HTERT RPE-1 (cell line): Measurements from ENCODE around the gene BPIFB3.

Source experiments
- in situ Hi-C: fragments of 300-500 bp; cut with MboI; formaldehyde crosslinking; loops from 4 replicates; pipeline ENCODE4 v1.14.3; 2020; ENCODE audit warnings: low sequenced_read_pairs

BPIFB3 gene

DNA sequence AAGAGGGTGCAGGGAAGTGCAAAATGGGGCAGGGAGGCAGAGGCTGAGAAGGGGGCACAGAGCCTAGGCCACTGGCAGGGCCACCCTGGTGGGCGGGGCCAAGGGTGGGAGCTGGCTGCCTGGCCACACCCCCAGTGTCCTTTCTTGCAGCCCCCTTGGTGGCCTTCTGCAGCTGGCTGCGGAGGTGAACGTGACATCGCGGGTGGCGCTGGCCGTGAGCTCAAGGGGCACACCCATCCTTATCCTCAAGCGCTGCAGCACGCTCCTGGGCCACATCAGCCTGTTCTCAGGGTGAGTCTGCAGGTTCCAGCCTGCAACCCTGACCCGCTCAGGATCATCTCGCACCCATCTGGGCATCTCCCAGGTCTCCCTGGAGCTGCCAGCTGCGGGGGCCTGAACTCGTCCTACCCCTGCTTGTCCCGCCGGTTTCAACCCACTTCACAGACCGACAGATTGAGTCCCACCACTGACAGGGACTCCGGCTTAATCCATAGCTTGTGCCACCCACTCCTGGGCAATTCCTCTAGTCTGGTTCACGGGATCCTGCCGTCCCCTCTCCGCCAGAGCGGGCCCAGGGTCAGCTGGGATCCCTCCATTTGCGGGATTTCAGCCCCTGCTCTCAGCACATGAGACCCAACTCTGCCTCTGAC lies 6.2 kb downstream of the BPIFB3 start:
- in situ Hi-C loops: no loop called here

DNA sequence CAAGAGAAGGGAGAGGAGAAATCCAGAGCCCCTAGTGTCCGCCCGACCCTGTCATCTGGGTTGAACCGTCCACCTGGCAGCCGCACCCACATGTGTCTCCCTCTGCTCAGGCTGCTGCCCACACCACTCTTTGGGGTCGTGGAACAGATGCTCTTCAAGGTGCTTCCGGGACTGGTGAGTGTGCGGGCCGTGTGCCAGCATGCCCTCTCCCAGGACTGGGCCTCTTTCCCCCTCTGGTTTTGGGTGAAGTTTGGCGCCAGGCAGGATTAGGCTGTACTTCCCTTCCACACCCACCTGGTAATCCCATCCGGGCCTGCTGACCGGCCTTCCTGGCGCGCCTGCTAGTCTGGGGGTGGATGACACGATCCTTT lies 7.9 kb downstream of the BPIFB3 start:
- in situ Hi-C loops: no loop called here

DNA sequence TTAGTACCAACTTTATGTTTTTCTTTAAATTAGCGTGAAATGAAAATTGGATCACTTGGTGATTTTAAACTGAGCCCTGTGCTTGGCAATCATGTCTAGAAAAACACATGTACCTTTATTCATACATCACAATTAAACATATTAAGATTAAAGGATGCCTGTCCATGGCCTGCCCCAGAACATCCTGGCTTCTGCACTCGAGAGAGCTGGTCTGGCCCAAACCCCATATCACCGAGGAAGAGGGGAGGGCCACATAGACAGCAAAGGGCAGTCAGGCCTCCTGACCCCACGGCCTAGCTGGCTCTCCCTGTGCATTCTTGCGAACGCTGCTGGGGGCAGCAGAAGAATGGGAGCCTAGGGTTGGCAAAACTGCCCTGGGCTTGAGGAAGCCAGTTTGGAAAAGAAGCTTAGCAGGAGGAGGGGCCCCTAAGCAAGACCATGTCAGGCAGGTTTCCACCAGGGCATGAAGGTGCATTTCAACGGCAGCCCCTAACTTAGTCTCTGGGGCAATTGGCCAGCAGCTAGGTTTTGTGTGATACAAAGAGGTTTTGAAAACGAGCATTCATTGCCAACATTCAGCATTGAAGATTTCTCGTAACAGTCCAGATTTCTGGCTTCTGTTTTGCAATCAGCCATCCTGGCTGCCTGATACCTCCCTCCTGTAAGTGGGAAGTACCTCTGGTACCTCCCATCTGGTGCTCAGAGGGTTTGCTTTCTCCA lies 8.6 kb downstream of the BPIFB3 start:
- in situ Hi-C loops: no loop called here

DNA sequence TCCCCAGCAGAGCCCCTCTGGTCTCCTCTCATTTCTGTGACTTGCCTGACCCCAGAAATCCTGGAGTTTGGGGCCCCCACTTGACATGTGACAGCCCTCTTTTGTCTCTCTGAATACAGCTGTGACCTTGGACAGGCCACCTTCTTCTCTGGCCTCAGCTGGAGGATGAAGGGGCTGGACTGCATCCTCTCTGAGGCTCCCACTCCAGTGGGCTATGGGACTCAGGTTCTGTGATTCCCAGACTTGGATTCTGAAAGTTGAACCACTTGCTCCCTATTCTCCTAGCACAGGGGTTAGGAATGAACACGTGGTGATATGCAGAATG lies 9.1 kb downstream of the BPIFB3 start:
- in situ Hi-C loops: no loop called here

DNA sequence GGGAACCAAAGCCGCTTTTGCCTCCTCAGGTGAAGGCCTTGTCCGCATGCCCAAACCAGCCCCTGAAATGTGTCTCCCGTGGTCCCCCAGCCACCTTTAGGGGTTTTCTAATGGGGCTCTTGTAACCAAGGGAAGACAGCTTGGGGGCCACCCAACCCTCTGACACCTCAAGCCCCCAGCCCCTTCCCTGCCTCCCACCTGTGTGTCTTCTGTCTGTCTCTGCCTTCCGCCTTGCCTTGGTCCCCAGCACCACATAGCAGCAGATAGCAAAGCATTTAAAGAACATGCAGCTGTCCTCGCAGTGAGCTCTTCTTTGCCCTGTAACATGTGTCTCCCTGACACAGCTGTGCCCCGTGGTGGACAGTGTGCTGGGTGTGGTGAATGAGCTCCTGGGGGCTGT lies 9.6 kb downstream of the BPIFB3 start:
- in situ Hi-C loops: no loop called here

DNA sequence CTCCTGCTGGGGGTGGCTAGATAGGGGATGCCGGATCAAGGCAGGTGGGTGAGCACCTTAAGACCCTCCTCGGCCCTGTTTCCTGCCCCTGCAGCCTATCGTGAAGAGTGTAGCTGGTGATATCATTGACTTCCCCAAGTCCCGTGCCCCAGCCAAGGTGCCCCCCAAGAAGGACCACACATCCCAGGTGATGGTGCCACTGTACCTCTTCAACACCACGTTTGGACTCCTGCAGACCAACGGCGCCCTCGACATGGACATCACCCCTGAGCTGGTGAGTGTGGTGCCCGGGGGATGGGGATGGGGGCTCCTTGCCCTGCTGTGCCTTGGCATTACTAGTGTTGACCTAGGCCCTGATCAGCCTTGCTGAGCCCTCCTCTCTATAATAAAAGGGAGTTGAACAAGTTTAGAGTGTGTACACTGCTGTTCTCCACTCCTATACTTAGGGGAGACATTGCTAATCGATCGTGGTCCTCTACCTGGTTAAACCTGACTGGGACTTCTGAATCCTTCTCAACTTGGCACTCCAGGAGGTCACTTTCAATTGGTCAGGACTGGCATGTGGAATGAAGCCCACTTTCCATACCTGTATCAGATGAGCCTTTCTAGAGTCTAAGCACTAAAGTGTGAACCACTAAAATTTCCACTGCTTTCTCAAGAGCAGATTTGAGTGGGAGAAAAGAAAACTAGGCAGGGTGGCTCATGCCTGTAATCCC lies 11.0 kb downstream of the BPIFB3 start:
- in situ Hi-C loops: no loop called here

DNA sequence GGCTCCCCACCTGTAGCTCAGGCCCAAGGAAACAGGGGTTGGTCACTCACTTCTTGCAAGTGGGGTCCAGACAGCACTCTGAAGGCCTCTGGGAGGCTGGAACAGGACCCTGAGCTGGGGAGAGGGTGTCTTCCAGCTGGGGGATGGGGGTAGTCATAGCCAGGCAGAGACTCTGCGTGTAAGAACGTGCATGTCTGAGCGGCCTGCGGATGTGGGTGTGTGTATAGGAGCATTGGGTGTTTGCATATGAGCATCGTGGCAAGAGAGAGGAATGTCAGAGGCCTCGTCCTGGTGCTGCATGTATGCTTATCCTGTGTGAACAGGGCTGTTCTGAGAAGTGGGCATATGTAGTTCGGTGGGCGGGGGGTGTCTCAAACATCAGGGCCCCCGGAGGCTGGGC lies 12.1 kb downstream of the BPIFB3 start:
- in situ Hi-C loops: no loop called here

DNA sequence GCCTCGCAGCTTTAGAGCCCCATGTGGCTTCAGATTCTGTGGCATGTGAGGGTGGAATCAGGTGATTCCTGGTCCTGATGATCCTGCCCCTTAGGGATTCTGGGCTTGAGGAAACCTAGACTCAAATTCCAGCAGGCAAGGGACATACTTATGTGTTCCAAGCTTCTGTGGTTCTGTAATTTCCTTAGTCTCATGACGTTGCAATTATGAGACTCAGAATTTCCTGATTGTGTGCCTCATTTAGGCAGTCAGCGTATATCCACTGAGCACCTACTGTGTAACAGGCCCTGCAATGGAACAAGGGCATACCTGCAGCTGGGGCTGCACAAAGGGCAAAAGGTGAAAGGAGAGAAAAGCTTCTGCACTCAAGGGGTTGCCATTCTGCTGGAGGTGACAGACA lies 14.1 kb downstream of the BPIFB3 start:
- in situ Hi-C loops: no loop called here

DNA sequence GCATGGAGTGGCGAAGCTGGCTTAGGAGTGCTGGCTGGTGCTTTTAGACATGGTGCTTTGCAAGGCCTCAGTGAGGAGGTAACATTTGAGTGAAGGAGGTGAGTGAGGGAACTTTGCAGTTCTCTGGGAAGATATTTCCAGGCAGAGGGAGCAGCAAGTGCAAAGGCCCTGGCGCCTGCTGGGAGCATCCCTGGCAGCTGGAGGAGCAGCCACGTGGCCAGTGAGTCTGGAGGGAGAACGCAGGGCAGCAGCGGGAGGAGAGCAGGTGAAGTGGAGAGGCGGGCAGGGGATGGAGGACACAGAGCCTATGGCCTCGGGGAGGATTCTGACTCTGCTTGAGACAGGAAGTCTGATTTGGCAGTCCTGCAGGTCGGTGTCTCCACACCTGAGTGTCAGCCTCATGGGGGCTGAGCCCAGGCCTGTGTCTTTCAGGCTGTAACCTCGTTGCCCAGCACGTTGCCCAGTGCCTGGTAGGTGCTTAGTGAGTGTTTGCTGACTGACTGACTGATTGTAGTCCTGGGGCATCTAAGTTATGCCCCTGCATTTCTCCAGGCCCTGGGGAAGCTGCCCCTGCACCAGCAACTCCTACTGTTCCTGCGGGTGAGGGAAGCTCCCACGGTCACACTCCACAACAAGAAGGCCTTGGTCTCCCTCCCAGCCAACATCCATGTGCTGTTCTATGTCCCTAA lies 14.7 kb downstream of the BPIFB3 start:
- in situ Hi-C loops: no loop called here

DNA sequence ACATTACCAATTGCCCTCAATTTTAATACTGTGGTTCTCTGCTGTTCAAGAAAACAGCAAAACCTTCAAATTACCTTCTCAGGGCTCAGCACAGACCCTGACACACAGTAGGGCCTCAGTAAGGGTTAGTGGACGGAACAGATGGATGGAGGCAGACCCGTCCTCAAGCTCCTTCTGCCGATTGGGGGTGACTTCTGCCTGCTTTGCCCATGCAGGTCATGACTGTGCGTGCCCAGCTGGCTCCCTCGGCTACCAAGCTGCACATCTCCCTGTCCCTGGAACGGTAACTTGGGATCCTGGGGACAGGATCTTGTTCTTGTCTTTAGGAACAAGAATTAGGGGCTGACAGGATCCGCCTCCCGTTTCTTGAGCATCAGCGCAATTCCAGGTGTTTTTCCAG lies 16.0 kb downstream of the BPIFB3 start:
- in situ Hi-C loops: no loop called here

DNA sequence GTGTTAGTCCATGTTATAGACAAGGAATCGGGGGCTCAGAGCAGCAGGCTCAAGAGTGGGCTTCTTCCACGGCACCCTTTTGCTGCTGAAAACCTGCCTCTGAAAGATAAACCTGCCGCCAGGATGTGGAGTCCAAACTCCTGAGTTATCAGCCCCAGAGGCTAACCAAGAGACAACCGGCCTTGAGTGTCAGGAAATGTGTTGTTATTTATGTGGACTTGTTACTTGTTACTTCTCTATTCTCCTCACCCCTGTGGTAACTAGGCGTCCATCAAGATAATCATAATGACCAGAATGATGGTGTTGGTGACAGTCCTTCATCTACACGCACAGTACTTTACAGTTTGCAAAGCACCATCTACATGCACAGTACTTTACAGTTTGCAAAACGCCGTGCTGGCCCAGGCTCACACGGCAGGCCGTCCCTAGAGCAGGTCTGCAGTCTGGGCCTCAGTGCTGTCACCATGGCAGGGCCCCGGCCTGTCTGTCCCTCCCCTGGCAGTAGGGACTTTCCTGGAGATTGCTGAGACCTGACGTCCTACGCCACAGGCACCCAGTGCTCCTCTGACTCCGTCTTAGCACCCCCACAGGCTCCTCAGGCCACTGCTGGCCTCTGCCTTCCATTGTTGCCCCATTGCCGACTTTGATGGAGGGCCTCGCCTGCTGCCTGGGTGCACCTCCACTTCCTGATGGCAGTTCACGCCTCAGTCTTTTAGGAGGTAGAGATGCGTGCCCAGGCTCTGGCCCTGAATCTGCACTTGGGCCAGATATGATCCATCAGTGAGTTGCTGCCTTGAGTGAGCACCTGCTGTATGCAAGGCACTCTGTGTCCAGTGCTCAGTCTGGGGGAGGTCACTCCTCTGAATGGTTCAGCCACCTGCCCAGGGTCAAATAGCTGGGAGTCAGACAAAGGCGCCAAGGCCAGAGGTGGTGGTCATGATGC lies 16.7 kb downstream of the BPIFB3 start:
- in situ Hi-C loops: no loop called here

DNA sequence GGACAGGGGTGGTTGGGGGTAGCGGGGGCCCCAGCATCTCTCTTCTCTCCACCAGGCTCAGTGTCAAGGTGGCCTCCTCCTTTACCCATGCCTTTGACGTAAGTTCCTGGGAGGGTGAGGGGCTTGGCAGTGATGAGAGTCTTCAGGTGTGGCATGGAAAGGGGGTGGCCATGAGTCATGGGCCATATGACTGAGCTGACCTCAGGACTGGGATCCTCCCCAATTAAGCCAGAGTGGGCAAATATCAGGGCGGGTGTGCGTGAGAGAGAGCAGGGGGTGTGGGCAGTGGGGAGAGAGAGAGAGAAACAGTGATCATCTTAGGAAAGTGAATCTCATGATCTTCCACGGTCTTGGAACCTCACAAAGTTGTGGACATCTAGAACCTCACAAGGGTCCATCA lies 17.5 kb downstream of the BPIFB3 start:
- in situ Hi-C loops: no loop called here

DNA sequence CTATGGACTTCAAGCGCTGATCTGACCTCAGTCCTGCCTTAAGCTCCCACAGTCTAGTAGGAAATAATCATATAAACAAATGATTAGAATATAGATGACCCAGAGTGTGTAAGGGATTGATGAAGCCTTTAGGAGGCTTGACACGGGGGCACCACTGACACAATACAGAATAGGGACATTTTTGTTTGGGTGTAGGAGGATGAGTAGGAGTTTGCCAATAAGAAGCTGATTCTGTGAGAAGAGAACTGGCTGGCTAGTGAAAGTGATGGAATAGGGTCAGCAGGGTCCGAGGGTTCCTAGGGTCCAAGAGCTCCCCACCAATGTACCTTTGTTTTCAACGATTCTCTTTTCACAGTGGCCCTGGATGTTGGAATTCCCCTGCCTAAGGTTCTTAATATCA lies 18.7 kb downstream of the BPIFB3 start:
- in situ Hi-C loops: no loop called here

DNA sequence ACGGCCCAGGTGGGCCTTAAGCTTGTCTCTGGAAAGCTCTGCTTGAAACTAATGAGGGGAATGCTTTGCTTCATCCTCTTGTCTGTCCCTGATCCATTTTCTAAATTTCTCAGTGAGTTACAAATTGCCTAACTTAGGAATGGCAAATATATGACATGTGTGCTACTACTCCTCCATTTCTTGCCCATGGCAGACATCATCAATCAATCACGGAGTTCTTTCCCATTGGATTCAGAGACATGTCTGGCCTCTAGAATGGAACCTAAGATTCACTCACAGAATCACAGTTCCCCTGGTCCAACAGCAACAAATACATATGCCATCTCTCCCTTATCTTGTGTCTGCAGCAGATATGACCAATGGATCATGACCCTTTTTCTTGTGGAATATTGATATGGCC lies 19.1 kb downstream of the BPIFB3 start:
- in situ Hi-C loops: no loop called here

DNA sequence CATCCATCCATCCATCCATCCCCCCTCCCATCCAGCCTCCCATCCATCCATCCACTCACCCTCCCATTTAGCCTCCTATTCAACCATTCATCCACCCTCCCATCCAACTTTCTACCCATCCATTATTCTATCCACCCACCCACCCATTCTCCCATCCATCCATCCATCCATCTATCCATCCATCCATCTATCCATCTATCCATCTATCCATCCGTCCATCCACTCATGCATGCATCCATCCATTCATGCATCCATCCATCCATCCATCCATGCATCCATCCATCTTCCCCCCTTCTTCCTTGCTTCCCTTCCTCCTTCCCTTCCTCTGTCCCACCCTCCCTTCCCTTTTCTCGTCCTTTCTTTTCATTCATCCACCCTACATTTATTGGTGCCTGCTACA lies 21.0 kb downstream of the BPIFB3 start:
- in situ Hi-C loops: no loop called here

DNA sequence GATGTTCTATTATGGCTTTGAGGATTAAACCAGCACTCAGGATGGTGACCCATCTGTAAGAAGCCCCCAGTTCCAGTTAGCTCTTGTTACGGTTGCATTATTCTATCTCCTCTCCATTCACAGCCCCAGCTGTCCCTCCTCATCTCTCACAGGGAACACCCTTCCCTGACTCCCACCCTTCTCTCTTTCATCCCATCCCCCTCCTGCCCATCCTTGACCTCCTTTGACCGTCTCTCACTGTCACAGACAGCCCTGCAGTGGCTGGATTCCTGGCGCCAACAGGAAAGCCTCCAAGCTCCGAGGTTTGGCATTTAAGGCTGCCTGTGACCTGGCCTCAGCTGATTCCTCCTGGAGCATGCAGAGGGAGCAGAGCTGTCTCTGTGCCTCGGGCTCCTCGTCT lies 21.6 kb downstream of the BPIFB3 start:
- in situ Hi-C loops: no loop called here

DNA sequence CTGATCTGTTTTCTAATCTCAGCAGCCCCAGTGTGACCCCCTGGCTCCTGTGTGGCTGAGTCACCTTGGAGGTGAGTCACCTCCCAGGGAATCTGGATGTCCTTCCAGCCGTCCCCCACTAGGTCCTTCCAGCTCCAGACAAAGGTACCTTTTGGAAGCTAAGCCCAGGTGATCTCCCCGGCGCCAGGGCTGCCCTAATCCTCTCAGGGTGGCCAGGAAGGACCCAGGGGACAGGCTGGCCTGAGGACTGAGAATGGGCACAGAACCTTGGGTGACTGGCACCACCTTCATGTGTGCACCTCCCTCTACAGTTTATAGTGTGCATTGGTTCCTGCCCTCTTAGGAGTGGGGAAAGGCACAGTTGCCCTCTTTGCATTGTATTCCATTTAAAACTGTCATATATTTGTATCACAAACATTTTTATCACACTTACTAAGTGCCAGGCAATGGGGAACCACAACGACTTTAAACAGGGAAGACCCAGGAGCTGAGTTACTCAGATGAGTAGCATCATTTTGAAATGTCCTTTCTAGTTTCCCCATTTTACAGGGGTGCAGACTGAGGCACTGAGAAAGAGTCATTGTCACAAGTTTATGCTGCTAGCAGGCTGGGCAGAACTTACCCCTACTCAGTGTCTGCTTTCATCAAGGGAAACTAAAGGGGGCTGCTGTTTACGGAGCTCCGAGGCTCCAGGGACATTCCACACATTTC lies 23.1 kb downstream of the BPIFB3 start:
- in situ Hi-C loops: no loop called here

DNA sequence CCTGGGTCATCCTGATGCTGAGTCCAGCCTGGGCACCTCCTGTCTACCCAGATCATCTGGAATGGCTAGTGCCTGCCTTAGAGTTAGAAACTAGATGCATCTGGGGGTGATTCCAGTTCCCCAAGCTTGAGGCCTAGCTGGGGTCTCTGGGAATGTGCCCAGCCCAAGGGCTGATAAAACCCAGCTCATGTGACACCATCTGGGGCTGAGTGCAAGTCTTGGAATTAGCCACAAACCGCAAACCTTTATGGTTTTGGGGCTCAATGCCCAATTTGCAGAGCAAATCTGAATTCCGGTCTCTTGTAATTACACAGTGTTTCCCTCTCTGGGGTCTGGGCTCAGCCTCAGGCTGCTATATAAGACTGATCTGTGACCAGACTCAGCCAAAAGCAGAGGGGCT lies 25.6 kb downstream of the BPIFB3 start, which contains the start of gene BPIFB4:
Gene BPIFB4 (plus strand): TSS at position 385 of the 400 bp plus-strand sequence. CDS start 1,884 bp downstream, outside the sequence.
- in situ Hi-C loops: no loop called here

DNA sequence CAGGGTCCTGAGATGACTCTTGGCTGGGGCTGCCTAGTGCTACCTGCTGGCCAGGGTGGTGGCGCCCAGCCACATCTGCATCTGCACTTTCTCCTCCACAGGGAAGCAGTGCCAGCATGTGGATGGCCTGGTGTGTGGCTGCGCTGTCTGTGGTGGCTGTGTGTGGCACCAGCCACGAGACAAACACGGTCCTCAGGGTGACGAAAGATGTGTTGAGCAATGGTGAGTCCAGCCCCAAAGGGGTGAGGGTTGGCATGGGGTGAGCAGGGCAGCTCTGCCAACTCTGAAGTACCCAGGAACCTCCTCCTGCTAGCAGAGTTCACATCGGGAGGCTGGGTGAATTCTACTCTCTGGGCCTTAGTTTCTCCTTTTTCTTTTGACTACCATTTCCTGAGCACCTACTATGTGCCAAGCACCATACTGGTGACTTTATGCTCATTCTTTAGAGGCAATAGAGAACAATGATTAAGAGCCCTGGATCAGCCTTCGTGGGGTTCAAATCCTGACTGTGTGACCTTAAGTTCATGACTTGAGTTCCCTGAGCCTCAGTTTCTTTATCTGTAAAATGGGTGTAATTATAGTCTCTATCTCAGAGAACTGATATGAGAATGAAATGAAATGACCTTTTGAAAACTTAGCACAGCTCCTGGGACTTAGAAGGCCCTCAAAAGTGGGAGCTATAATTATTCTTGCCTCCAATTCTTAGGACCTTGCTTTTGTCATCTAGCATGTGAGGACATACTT lies 27.9 kb downstream of the BPIFB3 start:
- in situ Hi-C loops: no loop called here
